Mucosa of stomach (tissue), 1 donor: ENCODE data around the gene WDR17.
A peak's percentile ranks its signal among the peaks of the same experiment; 100 is the strongest.

Experiments
- H3K27me3 ChIP-seq: one replicate; pipeline ENCODE4 v1.7.0; 2013; ENCODE audit warnings: mild to moderate bottlenecking, low read length; ENCODE audit not compliant: control insufficient read depth, insufficient read depth
- H3K36me3 ChIP-seq: one replicate; pipeline ENCODE4 v1.7.0; 2013; ENCODE audit warnings: low read length; ENCODE audit not compliant: control insufficient read depth, insufficient read depth
- H3K4me1 ChIP-seq: one replicate; pipeline ENCODE4 v1.7.0; 2013; ENCODE audit warnings: mild to moderate bottlenecking, low read length; ENCODE audit not compliant: control insufficient read depth, insufficient read depth
- H3K4me3 ChIP-seq: one replicate; pipeline ENCODE4 v1.7.0; 2013; ENCODE audit warnings: low read length
- H3K9ac ChIP-seq: one replicate; pipeline ENCODE4 v1.7.0; 2013; ENCODE audit warnings: mild to moderate bottlenecking, low read length, moderate library complexity
- H3K9me3 ChIP-seq: one replicate; pipeline ENCODE4 v1.7.0; 2013; ENCODE audit warnings: mild to moderate bottlenecking, low read length, moderate library complexity; ENCODE audit not compliant: control insufficient read depth
- donor health status: Pancreatic carcinoma.

WDR17 gene

DNA sequence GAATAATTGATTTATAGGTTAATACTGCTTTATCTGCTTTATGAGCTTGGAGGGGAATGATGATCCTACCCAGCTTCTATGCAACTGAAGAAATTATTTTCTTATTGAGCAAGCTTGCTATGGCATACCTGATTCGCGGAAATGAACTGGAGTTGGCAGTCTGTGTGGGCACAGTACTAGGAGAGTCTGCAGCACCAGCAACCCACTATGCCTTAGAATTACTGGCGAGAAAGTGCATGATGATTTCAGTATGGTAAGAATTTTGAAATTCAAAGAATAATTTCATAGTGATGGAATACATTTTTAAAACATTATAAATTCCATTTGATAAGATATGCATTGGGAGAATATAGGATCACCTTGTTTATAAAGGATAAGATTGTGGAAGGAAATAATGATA, 97.4 kb downstream of the WDR17 start:
- H3K36me3 ChIP-seq: no peaks in the 10 kb centered on the region
- H3K4me3 ChIP-seq: no peak overlapping the region
- no peaks in the 10 kb centered on the region for H3K9me3 ChIP-seq
- no peak overlapping the region for H3K9ac ChIP-seq
- no peaks in the 10 kb centered on the region for H3K27me3 ChIP-seq
- no peaks in the 10 kb centered on the region for H3K4me1 ChIP-seq

DNA sequence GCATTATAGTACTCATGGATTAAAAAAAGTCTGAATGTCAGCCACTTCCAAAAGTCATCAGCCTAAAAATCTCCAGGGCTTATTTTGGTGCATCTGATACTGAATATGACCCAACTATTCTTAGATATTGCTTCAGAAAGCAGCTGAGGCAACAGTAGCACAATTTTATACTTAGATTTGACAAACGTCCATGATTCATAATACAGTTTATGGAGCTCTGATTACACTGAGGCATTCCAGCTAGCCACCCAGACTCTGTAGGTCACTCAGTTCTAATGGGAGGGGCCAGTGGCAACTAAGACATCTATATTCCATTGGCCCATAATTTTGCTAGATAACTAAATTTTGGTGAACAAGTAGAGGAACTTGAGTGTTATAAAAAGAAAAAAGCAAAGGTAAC, 119.4 kb downstream of the WDR17 start:
- Histone ChIP-seq H3K9ac (no peak overlapping the region), H3K27me3 (no peaks in the 10 kb centered on the region), H3K4me3 (no peak overlapping the region), H3K36me3 (no peaks in the 10 kb centered on the region), H3K9me3 (no peaks in the 10 kb centered on the region), H3K4me1 (no peaks in the 10 kb centered on the region)

DNA sequence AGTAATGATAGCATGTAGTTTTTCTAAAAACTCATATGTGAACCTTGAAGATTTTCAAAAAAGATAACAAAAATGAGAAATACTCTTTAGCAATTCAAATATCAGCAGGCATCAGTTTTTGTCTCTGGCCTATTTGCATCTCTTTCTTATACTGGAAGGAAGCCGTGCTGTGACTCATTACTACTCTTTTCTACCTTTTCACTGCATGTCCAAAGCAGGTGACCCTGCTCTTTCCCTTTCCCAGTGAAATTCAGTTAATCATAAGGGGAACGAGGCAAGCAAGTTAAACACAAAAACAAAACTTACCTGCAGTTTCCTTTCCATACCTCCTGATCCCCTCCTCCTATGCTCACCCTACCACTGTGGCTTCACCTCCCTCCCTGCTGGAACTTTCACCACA, 120.4 kb downstream of the WDR17 start:
- Histone ChIP-seq H3K9ac (no peak overlapping the region), H3K4me1 (no peaks in the 10 kb centered on the region), H3K27me3 (no peaks in the 10 kb centered on the region), H3K4me3 (no peak overlapping the region), H3K9me3 (no peaks in the 10 kb centered on the region), H3K36me3 (no peaks in the 10 kb centered on the region)

DNA sequence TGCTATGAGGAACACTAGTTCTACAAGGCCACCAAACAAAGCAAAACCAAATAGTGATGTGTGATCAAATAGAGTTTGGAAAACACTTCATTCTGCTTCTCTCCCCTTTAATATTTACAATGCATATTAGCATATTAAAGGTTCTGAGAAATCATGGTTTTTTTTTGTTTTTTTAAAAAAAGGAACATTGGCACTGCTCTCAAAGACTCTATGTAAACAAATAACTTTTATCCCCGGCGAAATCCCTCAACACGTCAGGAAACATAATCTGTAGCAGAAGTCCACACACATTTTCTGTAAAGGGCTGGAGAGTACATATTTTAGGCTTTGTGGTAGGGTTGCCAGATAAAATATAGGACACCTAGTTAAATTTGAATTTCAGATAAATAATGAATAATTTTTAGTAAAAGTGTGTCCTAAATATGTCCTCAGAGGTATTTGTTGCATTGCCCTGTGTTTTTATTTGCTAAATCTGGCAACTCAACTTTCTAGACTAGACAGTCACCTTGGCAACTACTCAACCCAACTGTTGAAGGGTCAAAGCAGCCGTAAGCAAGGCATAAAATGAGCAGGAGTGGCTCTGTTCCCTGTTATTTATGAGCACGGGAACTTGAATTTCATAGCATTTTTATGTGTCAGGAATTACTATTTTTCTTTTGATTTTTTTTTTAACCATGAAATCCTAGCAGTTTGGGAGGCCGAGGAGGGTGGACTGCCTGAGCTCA, 121.2 kb downstream of the WDR17 start:
- no peaks in the 10 kb centered on the region for H3K36me3 ChIP-seq
- H3K4me3 ChIP-seq: no peak overlapping the region
- H3K9ac ChIP-seq: no peak overlapping the region
- H3K9me3 ChIP-seq: no peaks in the 10 kb centered on the region
- H3K27me3 ChIP-seq: no peaks in the 10 kb centered on the region
- no peaks in the 10 kb centered on the region for H3K4me1 ChIP-seq

DNA sequence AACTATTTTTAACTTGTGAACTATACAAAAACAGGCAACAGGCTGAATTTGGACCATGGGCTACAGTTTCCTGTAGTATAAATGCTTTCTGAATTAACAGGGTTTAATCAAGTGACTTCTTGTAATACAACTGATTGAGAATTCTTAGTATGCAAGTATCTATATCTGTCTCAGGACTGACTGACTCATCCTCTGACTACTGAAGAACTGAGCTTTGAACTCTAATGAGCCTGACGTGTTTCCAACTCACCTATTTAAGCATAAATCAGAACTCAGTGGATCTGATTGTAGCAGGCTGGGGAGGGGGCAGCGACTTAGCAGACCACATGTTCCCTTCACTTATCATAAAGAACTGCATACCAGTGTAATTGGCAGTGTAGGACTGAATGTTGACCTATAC, 122.0 kb downstream of the WDR17 start:
- H3K9ac ChIP-seq: no peak overlapping the region
- H3K36me3 ChIP-seq: no peaks in the 10 kb centered on the region
- no peaks in the 10 kb centered on the region for H3K9me3 ChIP-seq
- no peaks in the 10 kb centered on the region for H3K27me3 ChIP-seq
- no peaks in the 10 kb centered on the region for H3K4me1 ChIP-seq
- no peak overlapping the region for H3K4me3 ChIP-seq

DNA sequence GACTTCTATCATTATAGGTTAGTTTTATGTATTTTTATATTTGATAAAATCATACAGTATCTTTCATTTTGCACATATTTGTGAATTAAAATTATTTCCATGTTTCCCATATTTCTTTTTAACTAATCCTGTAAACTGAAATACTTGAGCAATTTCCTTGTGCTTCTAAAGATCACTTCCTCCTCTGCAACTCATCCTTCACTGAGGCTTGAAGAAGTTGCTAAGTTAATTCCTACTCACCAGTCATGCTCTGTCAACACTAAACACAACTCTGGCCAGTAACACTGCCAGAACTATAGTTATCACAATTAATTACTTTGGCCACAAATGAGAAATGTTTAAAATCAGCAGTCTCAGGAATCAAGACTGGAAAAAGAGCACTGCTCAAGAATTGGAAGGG, 123.0 kb downstream of the WDR17 start:
- Histone ChIP-seq H3K36me3 (no peaks in the 10 kb centered on the region), H3K4me3 (no peak overlapping the region), H3K4me1 (no peaks in the 10 kb centered on the region), H3K27me3 (no peaks in the 10 kb centered on the region), H3K9me3 (no peaks in the 10 kb centered on the region), H3K9ac (no peak overlapping the region)

DNA sequence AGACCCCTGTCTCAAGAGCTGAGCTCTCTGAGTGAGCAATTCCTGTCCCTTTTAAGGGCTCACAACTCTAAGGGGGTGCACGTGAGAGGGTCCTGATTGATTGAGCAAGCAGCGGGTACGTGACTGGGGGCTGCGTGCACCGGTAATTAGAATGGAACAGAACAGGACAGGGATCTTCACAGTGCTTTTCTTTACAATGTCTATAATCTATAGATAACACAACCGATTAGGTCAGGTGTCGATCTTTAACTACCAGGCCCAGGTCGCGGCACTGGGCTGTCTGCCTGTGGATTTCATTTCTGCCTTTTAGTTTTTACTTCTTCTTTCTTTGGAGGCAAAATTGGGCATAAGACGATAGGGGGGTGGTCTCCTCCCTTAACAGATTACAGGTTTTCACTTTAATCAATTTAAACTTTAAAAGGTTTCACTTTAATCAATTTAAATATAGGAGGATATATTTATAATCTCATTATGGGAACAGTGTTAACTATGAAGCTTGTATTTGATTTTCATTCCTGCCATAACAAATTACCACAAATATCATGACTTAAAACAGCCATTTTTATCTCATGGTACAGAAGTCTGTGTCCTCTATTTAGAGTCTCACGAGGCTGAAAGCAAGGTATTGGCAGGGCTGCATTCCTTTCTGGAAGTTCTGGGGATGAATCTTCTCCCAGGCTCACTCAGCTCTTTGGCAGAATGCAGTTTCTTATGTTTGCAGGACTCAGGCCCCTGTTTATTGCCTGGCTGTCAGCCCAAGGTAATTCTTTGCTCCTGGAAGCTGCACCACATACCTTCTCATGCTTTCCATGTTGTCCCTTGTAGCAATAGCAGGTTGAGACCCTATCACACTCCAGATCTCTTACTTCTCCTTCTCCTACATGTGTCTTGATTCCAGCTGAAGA, 124.5 kb downstream of the WDR17 start:
- no peak overlapping the region for H3K9ac ChIP-seq
- H3K4me3 ChIP-seq: no peak overlapping the region
- no peaks in the 10 kb centered on the region for H3K36me3 ChIP-seq
- peaks cover 4% of the 10 kb centered on the region for H3K4me1 ChIP-seq
- no peaks in the 10 kb centered on the region for H3K9me3 ChIP-seq
- no peaks in the 10 kb centered on the region for H3K27me3 ChIP-seq

DNA sequence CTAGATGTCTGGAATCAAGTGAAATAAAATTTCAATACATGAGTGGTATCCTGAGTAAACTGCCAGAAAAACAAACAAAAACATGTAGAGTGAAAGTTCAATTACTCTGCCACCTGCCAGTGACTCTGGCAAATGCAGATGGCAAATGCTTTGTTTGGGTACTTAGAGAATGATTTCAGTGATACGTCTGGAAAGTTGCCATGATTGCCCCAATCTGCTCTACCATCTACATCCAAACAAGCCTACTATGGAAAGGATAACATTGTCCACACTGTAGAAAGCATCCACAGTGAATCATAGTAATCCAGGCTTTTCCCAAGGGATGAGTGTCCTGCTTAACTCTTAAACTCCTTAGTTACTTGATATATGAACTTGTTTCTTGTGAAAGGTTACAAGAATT, 126.3 kb downstream of the WDR17 start:
- Histone ChIP-seq H3K27me3 (no peaks in the 10 kb centered on the region), H3K9me3 (no peaks in the 10 kb centered on the region), H3K4me3 (no peak overlapping the region)

DNA sequence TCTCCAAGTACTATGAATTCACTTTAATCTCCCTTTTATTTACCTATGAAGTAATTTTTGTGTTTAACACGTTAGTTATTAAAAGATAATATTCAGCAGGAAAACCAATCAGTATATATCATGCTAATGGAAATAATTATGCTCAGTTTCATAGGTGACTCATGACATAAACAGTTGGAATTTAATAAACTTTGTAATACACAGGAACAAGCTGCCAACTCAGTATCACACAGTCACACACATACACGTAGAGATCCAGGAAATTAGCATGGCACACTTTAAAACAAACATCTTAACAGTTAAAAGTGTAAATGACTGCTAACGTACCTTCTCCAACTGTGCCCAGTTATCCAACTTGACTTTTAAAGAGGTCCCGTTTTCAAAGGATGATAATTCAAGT, 127.5 kb downstream of the WDR17 start:
- peaks cover 12% of the 10 kb centered on the region for H3K4me1 ChIP-seq
- no peaks in the 10 kb centered on the region for H3K27me3 ChIP-seq
- H3K9ac ChIP-seq: no peak overlapping the region
- H3K9me3 ChIP-seq: no peaks in the 10 kb centered on the region
- no peak overlapping the region for H3K4me3 ChIP-seq
- no peaks in the 10 kb centered on the region for H3K36me3 ChIP-seq

More for the DNA sequence above, 126.3 kb downstream of the WDR17 start:
- Histone ChIP-seq H3K9ac (no peak overlapping the region), H3K36me3 (no peaks in the 10 kb centered on the region), H3K4me1 (peaks cover 10% of the 10 kb centered on the region)

DNA sequence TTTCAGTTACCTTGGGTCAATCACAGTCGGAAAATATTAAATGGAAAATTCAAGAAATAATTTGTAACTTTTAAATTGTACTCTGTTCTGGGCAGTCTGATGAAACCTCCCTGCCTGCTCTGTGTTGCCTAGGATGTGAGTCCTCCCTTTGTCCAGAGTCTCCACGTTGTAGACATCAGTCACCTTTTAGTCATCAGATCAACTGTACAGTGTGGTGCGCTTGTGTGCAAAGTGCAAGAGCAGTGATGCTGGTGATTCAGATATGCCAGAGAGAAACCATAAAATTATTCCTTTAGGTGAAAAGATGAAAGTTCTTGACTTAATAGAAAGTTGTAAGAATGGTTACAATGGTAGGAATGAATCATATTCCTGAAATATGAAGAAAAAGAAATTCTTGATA, 128.3 kb downstream of the WDR17 start:
- H3K9ac ChIP-seq: no peak overlapping the region
- H3K36me3 ChIP-seq: no peaks in the 10 kb centered on the region
- no peaks in the 10 kb centered on the region for H3K9me3 ChIP-seq
- no peak overlapping the region for H3K4me3 ChIP-seq
- H3K27me3 ChIP-seq: no peaks in the 10 kb centered on the region
- H3K4me1 ChIP-seq: peaks cover 20% of the 10 kb centered on the region

DNA sequence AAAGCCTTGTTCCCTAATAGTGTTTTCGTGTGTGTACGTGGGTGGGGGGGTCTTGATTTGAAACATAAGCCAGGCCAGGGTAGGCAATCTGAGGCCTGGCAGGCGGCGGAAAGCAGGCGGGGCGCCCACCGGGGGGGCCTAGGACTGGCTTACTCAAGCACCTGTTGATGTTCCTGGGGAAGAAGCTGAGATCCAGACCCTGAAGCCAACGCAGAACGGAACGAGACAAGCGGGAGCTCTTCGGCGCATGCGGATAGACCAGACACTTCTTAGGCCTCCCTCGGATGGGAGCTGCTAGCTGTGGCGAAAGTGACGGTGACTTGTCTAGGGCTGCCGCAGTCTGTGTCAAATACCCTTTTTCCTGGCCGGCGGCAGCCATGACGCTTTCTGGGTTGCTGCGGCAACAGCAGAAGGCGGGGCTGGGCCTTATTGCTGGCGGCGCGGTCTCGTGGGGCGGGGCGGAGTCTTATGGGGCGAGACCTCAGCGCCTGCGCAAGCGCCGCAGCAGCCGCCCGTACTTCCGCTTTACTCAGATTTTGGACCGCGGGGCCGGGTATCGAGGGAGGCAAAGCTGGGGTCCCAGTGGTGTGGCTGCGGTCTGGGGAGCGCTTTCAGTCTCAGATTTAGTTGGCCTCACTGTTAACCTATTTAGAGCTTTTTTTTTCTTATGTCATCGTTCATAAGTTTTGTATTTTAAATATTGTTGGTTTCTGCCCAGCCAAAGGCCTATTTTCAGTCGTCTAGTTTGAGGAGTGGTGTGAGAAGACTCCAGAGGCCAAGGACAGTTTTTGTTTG, 129.7 kb downstream of the WDR17 start, which contains the start of gene SPATA4:
TSS of gene SPATA4 (minus strand) at position 402 of the 795 bp plus-strand sequence. CDS start at position 379, 23 bp downstream.
- H3K27me3 ChIP-seq: no peaks in the 10 kb centered on the region
- H3K9me3 ChIP-seq: no peaks in the 10 kb centered on the region
- peak within 1 kb of the TSS; percentile 63 for H3K9ac ChIP-seq
- H3K36me3 ChIP-seq: no peaks in the 10 kb centered on the region
- peaks cover 20% of the 10 kb centered on the region for H3K4me1 ChIP-seq
- H3K4me3 ChIP-seq: peak within 1 kb of the TSS; percentile 64
